Measurements from ENCODE around the gene GPR17. TPM values are rescaled to one million over a fixed set of nuclear protein-coding genes. Genes with fewer than 3 reads are reported as not detected.
A peak's percentile ranks its signal among the peaks of the same experiment; 100 is the strongest.

Gene GPR17
- total and polyA plus RNA-seq, 12 donors: 0.11 to 2.0 (median 0.35) TPM; not detected in 8

DNA sequence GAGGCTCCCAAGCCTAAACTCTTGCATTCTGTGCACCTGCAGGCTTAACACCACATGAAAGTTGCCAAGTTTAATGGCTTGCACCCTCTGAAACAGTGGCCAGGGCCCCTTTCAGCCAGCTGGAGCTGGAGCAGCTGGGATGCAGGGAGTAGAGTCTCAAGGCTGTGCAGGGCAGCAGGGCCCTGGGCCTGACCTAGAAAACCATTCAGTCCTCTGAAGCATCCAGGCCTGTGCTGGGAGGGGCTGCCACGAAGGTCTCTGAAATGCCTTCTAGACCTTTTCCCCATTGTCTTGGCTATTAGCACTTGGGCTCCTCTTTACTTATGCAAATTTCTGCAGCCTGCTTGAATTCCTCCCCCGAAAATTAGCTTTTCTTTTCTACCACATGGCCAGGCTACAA is 44.7 kb downstream of the GPR17 start:
- intact Hi-C loops (cut with DNase I): no loop called here
- TF ChIP-seq, protein P1, sequence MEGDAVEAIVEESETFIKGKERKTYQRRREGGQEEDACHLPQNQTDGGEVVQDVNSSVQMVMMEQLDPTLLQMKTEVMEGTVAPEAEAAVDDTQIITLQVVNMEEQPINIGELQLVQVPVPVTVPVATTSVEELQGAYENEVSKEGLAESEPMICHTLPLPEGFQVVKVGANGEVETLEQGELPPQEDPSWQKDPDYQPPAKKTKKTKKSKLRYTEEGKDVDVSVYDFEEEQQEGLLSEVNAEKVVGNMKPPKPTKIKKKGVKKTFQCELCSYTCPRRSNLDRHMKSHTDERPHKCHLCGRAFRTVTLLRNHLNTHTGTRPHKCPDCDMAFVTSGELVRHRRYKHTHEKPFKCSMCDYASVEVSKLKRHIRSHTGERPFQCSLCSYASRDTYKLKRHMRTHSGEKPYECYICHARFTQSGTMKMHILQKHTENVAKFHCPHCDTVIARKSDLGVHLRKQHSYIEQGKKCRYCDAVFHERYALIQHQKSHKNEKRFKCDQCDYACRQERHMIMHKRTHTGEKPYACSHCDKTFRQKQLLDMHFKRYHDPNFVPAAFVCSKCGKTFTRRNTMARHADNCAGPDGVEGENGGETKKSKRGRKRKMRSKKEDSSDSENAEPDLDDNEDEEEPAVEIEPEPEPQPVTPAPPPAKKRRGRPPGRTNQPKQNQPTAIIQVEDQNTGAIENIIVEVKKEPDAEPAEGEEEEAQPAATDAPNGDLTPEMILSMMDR (IDR thresholded peaks at IDR 0.05): no peak
- Histone ChIP-seq H3K27me3 (no peaks in the 10 kb centered on the region), H3K27ac (no peak overlapping the region), H3K36me3 (replicated peaks in 1 of 2) (no peaks in the 10 kb centered on the region), H3K9me3 (replicated peaks in 1 of 3) (no peaks in the 10 kb centered on the region), H3K4me1 (replicated peaks in 1 of 2) (peaks cover 7% of the 10 kb centered on the region in 2 donors), H3K4me3 (no peak overlapping the region)
- DNase-seq: no peak
- 83 to 86% (median 85%) methylated on average over 2 of the region's 2 CpGs for WGBS, 4 donors

DNA sequence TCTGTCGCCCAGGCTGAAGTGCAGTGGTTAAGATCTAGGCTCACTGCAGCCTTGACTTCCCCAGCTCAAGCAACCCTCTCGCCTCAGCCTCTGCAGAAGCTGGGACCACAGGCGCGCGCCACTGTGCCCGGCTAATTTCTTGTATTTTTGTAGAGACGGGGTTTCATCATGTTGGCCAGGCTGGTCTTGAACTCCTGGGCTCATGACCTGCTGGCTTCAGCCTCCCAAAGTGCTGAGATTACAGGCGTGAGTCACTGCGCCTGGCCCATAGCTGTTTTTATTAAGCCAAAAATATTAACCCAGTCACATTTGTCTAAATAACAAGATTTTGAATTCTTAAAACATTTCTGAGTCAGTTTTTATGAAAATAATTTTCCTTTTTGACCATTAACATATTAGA is 49.0 kb downstream of the GPR17 start:
- Histone ChIP-seq H3K9me3 (replicated peaks in 1 of 3) (no peaks in the 10 kb centered on the region), H3K36me3 (replicated peaks in 1 of 2) (no peaks in the 10 kb centered on the region), H3K27ac (no peak overlapping the region), H3K27me3 (no peaks in the 10 kb centered on the region), H3K4me1 (replicated peaks in 1 of 2) (peaks cover 10 to 11% of the 10 kb centered on the region in 2 donors), H3K4me3 (peak overlapping the region in 1 of 4 donors; percentile 33)
- DNase-seq: peak in 2 of 7 donors; percentile 43 to 47
- WGBS, 4 donors: 73 to 86% (median 85%) methylated on average over 9 of the region's 9 CpGs
- TF ChIP-seq, protein P1 (IDR thresholded peaks at IDR 0.05): no peak
- no peak for TF ChIP-seq POLR2A (IDR thresholded peaks at IDR 0.05)
- intact Hi-C loops (cut with DNase I): no loop called here

DNA sequence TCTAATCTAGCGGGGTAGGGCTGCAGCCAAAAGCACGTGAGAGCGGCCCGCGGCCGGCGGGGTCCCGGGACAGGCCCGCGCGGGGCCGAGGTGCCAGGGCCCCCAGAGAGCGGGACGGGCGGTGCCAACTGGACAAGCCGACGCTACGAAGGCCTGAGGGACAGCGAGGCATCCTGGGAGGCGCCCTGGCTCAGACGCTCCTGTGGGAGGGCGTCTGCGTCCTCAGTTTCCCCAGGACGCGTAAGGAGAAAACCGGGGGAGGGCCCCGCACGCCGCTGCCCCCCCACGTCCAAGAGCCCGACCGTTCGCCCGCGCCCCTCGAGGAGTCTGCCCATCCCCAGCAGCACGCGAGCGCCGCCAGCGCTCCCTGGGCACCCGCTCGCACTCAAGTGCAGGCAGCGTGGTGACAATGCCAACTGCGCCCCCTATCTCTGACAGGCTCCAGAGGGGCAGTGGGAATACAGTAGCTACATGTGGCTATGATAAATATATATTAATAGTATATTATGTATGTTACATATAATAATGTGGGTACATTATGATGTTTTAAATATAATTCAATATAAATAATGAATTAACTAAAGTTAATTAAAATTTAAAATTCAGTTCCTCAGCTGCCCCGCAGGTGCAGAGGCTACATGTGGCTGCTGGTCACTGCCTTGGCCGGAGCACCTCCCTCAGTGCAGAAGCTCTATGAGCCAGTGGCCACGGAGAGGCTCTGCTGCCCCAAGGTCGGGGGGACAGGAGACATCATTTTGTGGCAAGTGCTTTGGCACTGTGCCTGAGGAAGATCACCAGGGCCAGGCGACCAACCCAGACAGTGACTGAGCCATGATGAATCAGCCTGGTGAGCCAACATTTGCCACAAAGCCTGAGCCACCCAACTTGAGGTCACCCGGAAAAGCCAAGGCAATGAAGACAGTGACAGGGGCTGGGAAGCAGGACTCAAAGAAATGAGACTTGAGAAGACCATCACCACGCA is 49.8 kb downstream of the GPR17 start:
- WGBS, 4 donors: 27 to 47% (median 35%) methylated on average over 21 to 52 of the region's 52 CpGs
- Histone ChIP-seq H3K9me3 (replicated peaks in 1 of 3) (no peaks in the 10 kb centered on the region), H3K4me3 (peak overlapping the region in 1 of 4 donors; percentile 33), H3K36me3 (replicated peaks in 1 of 2) (no peaks in the 10 kb centered on the region), H3K27ac (peak overlapping the region in 1 of 5 donors; percentile 11), H3K27me3 (no peaks in the 10 kb centered on the region), H3K4me1 (replicated peaks in 1 of 2) (peaks cover 10 to 11% of the 10 kb centered on the region in 2 donors)
- DNase-seq: peak; percentile 49 to 78 (median 69)
- intact Hi-C loops (cut with DNase I): no loop called here
- TF ChIP-seq POLR2A (IDR thresholded peaks at IDR 0.05): no peak
- TF ChIP-seq, protein P1 (IDR thresholded peaks at IDR 0.05): peak in 5 of 6 experiments; percentile 6 to 38 (median 27)

DNA sequence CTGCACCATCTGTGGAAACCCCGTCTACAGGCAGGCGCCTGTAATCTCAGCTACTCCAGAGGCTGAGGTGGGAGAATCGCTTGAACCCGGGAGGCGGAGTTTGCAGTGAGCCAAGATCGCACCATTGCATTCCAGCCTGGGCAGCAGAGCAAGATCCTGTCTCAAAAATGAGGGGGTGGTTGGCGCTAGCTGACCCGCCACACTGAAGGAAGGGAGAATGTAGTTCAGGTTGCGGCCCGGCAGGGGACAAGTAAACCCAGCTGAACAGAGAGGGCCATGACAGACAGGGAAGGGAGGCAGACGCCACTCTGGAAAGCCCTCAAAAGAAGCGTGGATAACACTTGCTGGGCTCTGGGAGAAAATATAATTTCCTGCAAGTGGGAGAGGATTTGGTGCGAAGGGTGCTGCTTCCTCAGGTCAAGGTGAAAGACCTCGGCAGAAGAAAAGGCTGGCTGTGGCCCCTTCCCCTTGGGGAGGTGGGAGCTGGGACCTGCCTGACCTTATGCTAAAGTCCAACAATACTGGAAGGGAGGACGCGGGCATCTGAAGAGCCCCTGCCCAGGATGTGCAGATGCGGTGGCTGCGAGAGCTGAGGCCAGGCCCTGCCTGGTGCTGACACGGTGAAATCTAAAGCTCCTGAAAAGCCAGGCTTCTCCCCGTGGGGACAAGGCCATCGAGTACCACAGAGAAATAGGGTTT is 51.7 kb downstream of the GPR17 start:
- Histone ChIP-seq H3K4me1 (replicated peaks in 1 of 2) (peaks cover 16 to 17% of the 10 kb centered on the region in 2 donors), H3K9me3 (replicated peaks in 1 of 3) (no peaks in the 10 kb centered on the region), H3K4me3 (no peak overlapping the region), H3K27ac (no peak overlapping the region), H3K27me3 (no peaks in the 10 kb centered on the region), H3K36me3 (replicated peaks in 1 of 2) (no peaks in the 10 kb centered on the region)
- TF ChIP-seq, protein P1 (IDR thresholded peaks at IDR 0.05): no peak
- no peak for TF ChIP-seq POLR2A (IDR thresholded peaks at IDR 0.05)
- intact Hi-C loops (cut with DNase I): no loop called here
- DNase-seq: no peak
- WGBS, 4 donors: 91 to 96% (median 95%) methylated on average over 21 of the region's 21 CpGs

Measured in adrenal gland (tissue), 12 donors.